Right lobe of liver (tissue), 4 donors: Measurements from ENCODE around the gene GIT2.

ENCODE experiments used
- POLR2A ChIP-seq: fragments of 450-650 bp; IDR thresholded peaks from one replicate; pipeline ENCODE4 v1.6.1; 2017; ENCODE audit warnings: antibody characterized with exemption, mild to moderate bottlenecking
- TF ChIP-seq, protein P1 (sequence below), 4 donors: fragments of 200-600 bp in 3 of 4; fragments of 450-650 bp in 1 of 4; IDR thresholded peaks; one replicate each; pipeline versions ENCODE4 v1.5.1 to v1.8.0; 2016 to 2022; ENCODE audit warnings: antibody characterized with exemption in 4 of 4, mild to moderate bottlenecking in 2 of 4
- donor health status: DM: no; HTN: no; CAD: no.
- donor health status: DM: no; HTN: no; CAD: no.
- donor health status: DM: no; HTN: yes; CAD: no.

DNA sequence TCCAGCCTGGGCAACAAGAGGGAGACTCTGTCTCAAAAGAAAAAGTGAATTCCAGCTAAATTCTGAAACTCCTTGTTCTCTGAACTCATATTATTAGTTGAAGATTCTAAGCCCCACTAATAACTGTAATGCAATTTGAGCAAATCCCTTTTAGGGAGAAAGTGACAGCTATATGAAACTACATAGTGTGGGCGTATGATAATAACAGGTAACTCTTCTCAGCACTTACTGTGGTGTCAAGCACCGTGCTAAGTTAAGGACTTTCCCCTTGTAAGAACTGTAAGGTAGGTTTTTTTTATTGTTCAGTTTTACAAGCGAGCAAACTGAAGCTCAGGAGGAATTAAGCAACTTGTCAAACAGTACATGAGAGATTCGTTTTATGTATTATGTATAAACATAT is 8.4 kb upstream of the GIT2 start:
- TF ChIP-seq, protein P1, sequence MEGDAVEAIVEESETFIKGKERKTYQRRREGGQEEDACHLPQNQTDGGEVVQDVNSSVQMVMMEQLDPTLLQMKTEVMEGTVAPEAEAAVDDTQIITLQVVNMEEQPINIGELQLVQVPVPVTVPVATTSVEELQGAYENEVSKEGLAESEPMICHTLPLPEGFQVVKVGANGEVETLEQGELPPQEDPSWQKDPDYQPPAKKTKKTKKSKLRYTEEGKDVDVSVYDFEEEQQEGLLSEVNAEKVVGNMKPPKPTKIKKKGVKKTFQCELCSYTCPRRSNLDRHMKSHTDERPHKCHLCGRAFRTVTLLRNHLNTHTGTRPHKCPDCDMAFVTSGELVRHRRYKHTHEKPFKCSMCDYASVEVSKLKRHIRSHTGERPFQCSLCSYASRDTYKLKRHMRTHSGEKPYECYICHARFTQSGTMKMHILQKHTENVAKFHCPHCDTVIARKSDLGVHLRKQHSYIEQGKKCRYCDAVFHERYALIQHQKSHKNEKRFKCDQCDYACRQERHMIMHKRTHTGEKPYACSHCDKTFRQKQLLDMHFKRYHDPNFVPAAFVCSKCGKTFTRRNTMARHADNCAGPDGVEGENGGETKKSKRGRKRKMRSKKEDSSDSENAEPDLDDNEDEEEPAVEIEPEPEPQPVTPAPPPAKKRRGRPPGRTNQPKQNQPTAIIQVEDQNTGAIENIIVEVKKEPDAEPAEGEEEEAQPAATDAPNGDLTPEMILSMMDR (IDR thresholded peaks at IDR 0.05) = no peak
- no peak for TF ChIP-seq POLR2A
